ENCODE results near the gene MYPOP. TPM values are rescaled to one million over a fixed set of nuclear protein-coding genes. Genes with fewer than 3 reads are reported as not detected.

Gene MYPOP
- total RNA-seq, 1 experiment from 2014 or later: 5.4 TPM

- peak; percentile 39 for DNase-seq
- BruUV-seq (replicated peaks): no TSS peak
- intact Hi-C loops (cut with micrococcal nuclease): loop anchor here (2.0 kb wide), 1 partner anchor 19 kb away; no protein-coding TSS in a partner anchor
Measured at GRCh38 chr19:45863840-45864628, 38.4 kb downstream of the MYPOP start, which contains the start of gene FOXA3. TSS of gene FOXA3 (plus strand) at chr19:45864326. CDS start at chr19:45864457, 131 bp downstream.

DNA sequence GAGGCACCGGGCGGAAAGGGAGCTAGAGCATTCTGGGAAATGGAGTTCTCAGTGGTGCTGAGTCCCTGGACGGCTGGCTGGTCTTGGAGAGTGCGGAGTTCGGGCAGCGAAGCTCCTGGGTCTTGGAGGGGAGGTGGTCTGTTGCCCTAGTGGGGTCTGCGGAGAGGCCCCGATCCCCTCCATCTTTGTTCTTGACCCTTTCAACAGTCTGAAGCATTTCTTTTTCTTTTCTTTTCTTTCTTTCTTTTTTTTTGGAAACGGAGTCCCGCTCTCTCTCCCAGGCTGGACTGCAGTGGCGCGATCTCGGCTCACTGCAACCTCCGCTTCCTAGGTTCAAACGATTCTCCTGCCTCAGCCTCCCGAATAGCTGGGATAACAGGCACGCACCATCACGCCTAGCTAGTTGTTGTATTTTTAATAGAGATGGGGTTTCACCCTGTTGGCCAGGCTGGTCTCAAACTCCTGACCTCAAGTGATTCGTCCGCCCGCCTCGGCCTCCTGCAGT, 39.0 kb downstream of the MYPOP start:
- H3K4me3 ChIP-seq (ENCODE audit: low read length): peak overlapping the region; percentile 82
- H3K4me2 ChIP-seq (ENCODE audit: low read length): peak overlapping the region; percentile 81
- H3F3A ChIP-seq (ENCODE audit: low read length, unreplicated experiment): no peaks in the 10 kb centered on the region
- CTCF ChIA-PET: interaction anchor here (0.6 to 1.6 kb wide), 5 partner anchors 8 to 334 kb away, joined by 3 to 9 read pairs (median 6); partner anchors contain the start of gene DMWD
- no peak overlapping the region for H3K9ac ChIP-seq (ENCODE audit: low read length)
- ATAC-seq: no peak
- H2AFZ ChIP-seq (ENCODE audit: low read length): peak overlapping the region; percentile 62; the same call in 1 of the 2 replicates
- no peaks in the 10 kb centered on the region for H3K4me1 ChIP-seq (ENCODE audit: insufficient read depth, low read length)
- no TSS peak for BruUV-seq (replicated peaks)
- H3K27ac ChIP-seq (ENCODE audit: low read length): no peak overlapping the region
- peaks cover 2% of the 10 kb centered on the region; the same call in 1 of the 2 replicates for H3K36me3 ChIP-seq (ENCODE audit: low read depth, low read length)
- peaks cover 13% of the 10 kb centered on the region for H3K27me3 ChIP-seq (ENCODE audit: low read length)
- intact Hi-C loops (cut with micrococcal nuclease): loop anchor here (2.0 kb wide), 1 partner anchor 19 kb away; no protein-coding TSS in a partner anchor
- no peak for DNase-seq
- H4K20me1 ChIP-seq (ENCODE audit: low read length): no peaks in the 10 kb centered on the region
- H3K9me3 ChIP-seq (ENCODE audit: low read length): no peaks in the 10 kb centered on the region
- POLR2A ChIA-PET (ENCODE audit: unreplicated experiment): interaction anchor here (0.5 to 0.6 kb wide), 2 partner anchors 70 to 171 kb away, joined by 3 to 4 read pairs; partner anchors contain the start of gene SNRPD2
- peaks cover 23% of the 10 kb centered on the region for H3K79me2 ChIP-seq (ENCODE audit: low read length)
- TF ChIP-seq CTCF (conservative IDR thresholded peaks at IDR 0.05; ENCODE audit: low read depth, low read length): no peak
- TF ChIP-seq EZH2phosphoT487 (IDR thresholded peaks at IDR 0.05; ENCODE audit: borderline replicate concordance, low read length): no peak
- TF ChIP-seq EZH2 (IDR thresholded peaks at IDR 0.05; ENCODE audit: low read length, unreplicated experiment): no peak
- no peaks in the 10 kb centered on the region for H3K9me2 ChIP-seq (replicated peaks; ENCODE audit: low read length)

More at GRCh38 chr19:45863840-45864628, 38.4 kb downstream of the MYPOP start, which contains the start of gene FOXA3:
- Histone ChIP-seq H3K4me3 (ENCODE audit: low read length) (peak within 1 kb of the TSS; percentile 82), H3K4me2 (ENCODE audit: low read length) (peak within 1 kb of the TSS; percentile 81), H3K27ac (ENCODE audit: low read length) (no peak within 1 kb of the TSS), H3K79me2 (ENCODE audit: low read length) (peaks cover 23% of the 10 kb centered on the region), H3K36me3 (ENCODE audit: low read depth, low read length) (peaks cover under 1% of the 10 kb centered on the region; the same call in 1 of the 2 replicates), H4K20me1 (ENCODE audit: low read length) (no peaks in the 10 kb centered on the region), H3K9me2 (replicated peaks; ENCODE audit: low read length) (no peaks in the 10 kb centered on the region), H3K27me3 (ENCODE audit: low read length) (peaks cover 13% of the 10 kb centered on the region), H3F3A (ENCODE audit: low read length, unreplicated experiment) (no peaks in the 10 kb centered on the region), H3K9ac (ENCODE audit: low read length) (no peak within 1 kb of the TSS), H3K4me1 (ENCODE audit: insufficient read depth, low read length) (no peaks in the 10 kb centered on the region), H2AFZ (ENCODE audit: low read length) (peak within 1 kb of the TSS; percentile 62), H3K9me3 (ENCODE audit: low read length) (no peaks in the 10 kb centered on the region)
- CTCF ChIA-PET: interaction anchor here (0.6 to 1.6 kb wide), 5 partner anchors 8 to 334 kb away, joined by 3 to 9 read pairs (median 6); partner anchors contain the start of gene DMWD
- no peak; the same call in 1 of the 2 replicates for ATAC-seq
- TF ChIP-seq CTCF (conservative IDR thresholded peaks at IDR 0.05; ENCODE audit: low read depth, low read length) (peak; percentile 53), EZH2 (IDR thresholded peaks at IDR 0.05; ENCODE audit: low read length, unreplicated experiment) (peak; percentile 69), EZH2phosphoT487 (IDR thresholded peaks at IDR 0.05; ENCODE audit: borderline replicate concordance, low read length) (no peak)
- POLR2A ChIA-PET (ENCODE audit: unreplicated experiment): interaction anchor here (0.6 kb wide), 1 partner anchor 71 kb away, joined by 3 read pairs; no protein-coding TSS in a partner anchor
